ENCODE data around the gene MAN2C1.

MAN2C1 gene

DNA sequence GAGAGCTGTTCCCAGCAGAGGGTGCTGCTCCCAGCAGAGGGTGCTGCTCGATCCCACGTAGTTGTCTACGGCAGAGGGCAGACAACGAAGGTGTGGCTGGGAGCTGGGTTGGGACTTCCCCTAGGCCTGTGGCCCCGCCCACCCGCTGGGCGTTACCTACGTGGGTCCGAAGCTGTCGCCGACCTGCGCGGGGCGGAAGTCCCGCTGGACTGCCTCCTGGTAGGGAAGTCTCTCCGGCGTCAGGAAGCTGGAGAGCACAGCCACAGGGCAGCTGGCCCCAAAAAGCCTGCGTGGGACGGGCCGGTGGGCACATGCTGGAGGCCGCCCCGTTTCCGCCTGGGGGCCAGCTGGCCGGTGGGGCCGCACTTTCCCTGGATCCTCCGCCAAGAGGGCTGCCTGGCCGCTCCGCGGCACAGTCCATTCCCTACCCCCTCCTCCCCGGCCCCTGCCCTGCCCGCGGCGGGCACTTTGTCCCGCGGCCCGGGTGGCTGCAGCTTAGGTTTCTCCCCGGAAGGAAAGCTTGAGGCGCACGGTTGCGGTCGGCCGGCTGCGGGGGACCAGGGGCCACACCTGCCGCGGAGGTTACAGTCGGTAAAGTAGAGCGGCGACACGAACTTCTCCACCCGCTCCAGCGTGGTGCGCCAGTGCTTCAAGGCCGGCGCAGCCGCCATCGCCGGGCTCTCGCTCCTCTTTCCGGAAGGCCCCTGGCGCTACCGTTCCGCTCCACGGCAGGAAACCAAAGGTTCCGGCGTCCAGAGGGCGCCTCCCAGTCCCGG, at the start of gene MAN2C1:
Gene MAN2C1, minus strand, starts transcription at position 695 of the 776 bp plus-strand sequence. Its CDS starts 24 bp downstream, at position 671.
- Histone ChIP-seq H3K9ac (peak within 1 kb of the TSS; percentile 90), H3K4me1 (peaks cover 4% of the 10 kb centered on the region), H3K4me2 (ENCODE audit: low read length) (peak within 1 kb of the TSS; percentile 67), H3K27ac (peak within 1 kb of the TSS; percentile 98), H3K27me3 (ENCODE audit: control insufficient read depth, insufficient read depth, low read length) (no peaks in the 10 kb centered on the region), H3K79me2 (no peaks in the 10 kb centered on the region), H3K9me3 (ENCODE audit: control insufficient read depth, low read length) (no peaks in the 10 kb centered on the region), H3K36me3 (ENCODE audit: control insufficient read depth, insufficient read depth, low read length) (no peaks in the 10 kb centered on the region), H3K4me3 (ENCODE audit: low read depth, low read length) (peak within 1 kb of the TSS; percentile 93), H2AFZ (peak within 1 kb of the TSS; percentile 84)
- TF ChIP-seq, protein P1, sequence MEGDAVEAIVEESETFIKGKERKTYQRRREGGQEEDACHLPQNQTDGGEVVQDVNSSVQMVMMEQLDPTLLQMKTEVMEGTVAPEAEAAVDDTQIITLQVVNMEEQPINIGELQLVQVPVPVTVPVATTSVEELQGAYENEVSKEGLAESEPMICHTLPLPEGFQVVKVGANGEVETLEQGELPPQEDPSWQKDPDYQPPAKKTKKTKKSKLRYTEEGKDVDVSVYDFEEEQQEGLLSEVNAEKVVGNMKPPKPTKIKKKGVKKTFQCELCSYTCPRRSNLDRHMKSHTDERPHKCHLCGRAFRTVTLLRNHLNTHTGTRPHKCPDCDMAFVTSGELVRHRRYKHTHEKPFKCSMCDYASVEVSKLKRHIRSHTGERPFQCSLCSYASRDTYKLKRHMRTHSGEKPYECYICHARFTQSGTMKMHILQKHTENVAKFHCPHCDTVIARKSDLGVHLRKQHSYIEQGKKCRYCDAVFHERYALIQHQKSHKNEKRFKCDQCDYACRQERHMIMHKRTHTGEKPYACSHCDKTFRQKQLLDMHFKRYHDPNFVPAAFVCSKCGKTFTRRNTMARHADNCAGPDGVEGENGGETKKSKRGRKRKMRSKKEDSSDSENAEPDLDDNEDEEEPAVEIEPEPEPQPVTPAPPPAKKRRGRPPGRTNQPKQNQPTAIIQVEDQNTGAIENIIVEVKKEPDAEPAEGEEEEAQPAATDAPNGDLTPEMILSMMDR (IDR thresholded peaks at IDR 0.05), result peak; percentile 56

DNA sequence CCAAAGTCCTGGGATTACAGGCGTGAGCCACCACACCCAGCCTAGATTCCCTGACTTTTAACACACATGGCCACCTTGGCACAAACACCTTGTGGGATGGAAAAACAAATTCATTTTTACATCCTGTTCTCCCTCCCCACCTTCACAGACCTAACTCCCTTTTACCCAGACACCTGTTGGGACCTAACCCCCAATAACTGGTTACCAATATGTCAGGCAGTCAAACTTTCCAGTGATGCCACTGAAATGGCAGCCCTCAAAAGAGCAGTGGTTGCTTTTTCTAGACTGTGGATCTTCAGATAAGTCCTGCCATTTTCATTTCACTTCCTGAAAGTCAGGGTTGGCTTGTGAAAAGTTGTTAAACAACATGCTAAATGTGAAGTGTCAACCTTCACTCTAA, 48.2 kb upstream of the MAN2C1 start:
- H3K36me3 ChIP-seq (ENCODE audit: control insufficient read depth, insufficient read depth, low read length), result no peaks in the 10 kb centered on the region
- no peak overlapping the region for H3K9ac ChIP-seq
- no peak overlapping the region for H3K27ac ChIP-seq
- H3K4me3 ChIP-seq (ENCODE audit: low read depth, low read length), result no peak overlapping the region
- H3K4me2 ChIP-seq (ENCODE audit: low read length), result no peak overlapping the region
- peaks cover 7% of the 10 kb centered on the region for H3K79me2 ChIP-seq
- H3K9me3 ChIP-seq (ENCODE audit: control insufficient read depth, low read length), result no peaks in the 10 kb centered on the region
- H2AFZ ChIP-seq, result no peak overlapping the region
- H3K4me1 ChIP-seq, result no peaks in the 10 kb centered on the region
- no peaks in the 10 kb centered on the region for H3K27me3 ChIP-seq (ENCODE audit: control insufficient read depth, insufficient read depth, low read length)
- TF ChIP-seq, protein P1 (IDR thresholded peaks at IDR 0.05), result no peak

DNA sequence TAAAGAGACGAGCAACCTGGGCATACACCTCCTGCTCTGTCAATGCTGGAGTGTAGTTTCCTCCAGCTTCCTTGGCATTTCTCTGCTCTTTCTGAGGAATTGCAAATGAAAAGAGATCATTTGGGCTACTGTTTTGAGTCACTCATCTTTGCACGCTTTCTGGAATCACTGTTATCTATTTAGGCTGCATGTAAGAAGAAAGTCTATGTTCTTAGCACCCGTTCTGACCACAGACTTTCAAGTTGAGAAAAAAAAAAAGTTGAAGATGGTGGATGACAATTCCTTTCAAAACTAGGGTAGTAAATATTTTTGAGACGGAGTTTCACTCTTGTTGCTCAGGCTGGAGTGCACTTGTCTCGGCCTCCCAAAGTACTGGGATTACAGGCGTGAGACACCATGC, 41.8 kb upstream of the MAN2C1 start:
- Histone ChIP-seq H3K79me2 (no peaks in the 10 kb centered on the region), H3K27me3 (ENCODE audit: control insufficient read depth, insufficient read depth, low read length) (no peaks in the 10 kb centered on the region), H2AFZ (no peak overlapping the region), H3K36me3 (ENCODE audit: control insufficient read depth, insufficient read depth, low read length) (no peaks in the 10 kb centered on the region), H3K9me3 (ENCODE audit: control insufficient read depth, low read length) (no peaks in the 10 kb centered on the region), H3K27ac (no peak overlapping the region), H3K4me1 (no peaks in the 10 kb centered on the region), H3K9ac (no peak overlapping the region), H3K4me3 (ENCODE audit: low read depth, low read length) (no peak overlapping the region), H3K4me2 (ENCODE audit: low read length) (no peak overlapping the region)
- TF ChIP-seq, protein P1 (IDR thresholded peaks at IDR 0.05), result no peak

DNA sequence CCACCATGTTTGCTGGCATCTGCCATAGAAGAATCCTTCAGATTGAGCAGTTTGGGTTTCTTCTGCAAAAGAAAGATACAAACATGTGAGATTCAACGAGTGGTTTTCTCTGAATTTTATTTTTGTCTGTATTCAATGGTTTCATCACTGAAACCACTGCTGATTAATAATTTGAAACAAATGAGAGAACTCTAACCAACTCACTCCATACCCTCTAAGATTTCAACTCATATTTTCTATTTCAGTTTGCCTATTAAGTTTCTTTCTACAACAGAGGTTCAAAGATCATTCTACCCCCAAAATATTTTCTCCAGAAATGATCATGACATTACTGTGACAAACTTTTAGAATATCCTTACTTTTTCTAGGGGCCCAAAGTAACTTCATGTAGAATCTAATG, 38.7 kb upstream of the MAN2C1 start:
- no peak overlapping the region for H3K9ac ChIP-seq
- H3K79me2 ChIP-seq, result peaks cover 2% of the 10 kb centered on the region
- H3K27me3 ChIP-seq (ENCODE audit: control insufficient read depth, insufficient read depth, low read length), result no peaks in the 10 kb centered on the region
- H3K36me3 ChIP-seq (ENCODE audit: control insufficient read depth, insufficient read depth, low read length), result no peaks in the 10 kb centered on the region
- no peak overlapping the region for H3K4me3 ChIP-seq (ENCODE audit: low read depth, low read length)
- TF ChIP-seq, protein P1 (IDR thresholded peaks at IDR 0.05), result no peak
- no peaks in the 10 kb centered on the region for H3K4me1 ChIP-seq
- H3K9me3 ChIP-seq (ENCODE audit: control insufficient read depth, low read length), result no peaks in the 10 kb centered on the region
- H3K4me2 ChIP-seq (ENCODE audit: low read length), result no peak overlapping the region
- no peak overlapping the region for H3K27ac ChIP-seq
- no peak overlapping the region for H2AFZ ChIP-seq

DNA sequence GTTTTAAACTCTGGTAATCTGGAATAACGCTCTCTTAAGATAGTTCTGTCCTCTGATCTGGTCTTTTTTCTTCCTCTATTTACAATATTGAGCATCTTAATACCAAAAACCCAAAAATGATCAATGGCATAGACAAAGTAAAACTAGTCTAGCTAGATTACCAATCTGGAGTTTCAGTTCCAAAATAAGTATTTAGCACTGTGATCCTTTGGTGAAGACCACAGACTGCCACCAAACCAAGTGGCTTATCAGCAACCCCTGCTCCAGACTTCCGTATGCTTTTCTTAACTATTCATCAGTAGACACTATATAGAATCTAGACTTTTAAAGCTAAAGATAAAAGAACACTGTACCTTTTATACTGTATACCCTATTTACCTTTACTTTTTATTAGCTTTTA, 35.5 kb upstream of the MAN2C1 start:
- no peaks in the 10 kb centered on the region for H3K36me3 ChIP-seq (ENCODE audit: control insufficient read depth, insufficient read depth, low read length)
- no peaks in the 10 kb centered on the region for H3K4me1 ChIP-seq
- no peak overlapping the region for H3K4me2 ChIP-seq (ENCODE audit: low read length)
- H3K4me3 ChIP-seq (ENCODE audit: low read depth, low read length), result no peak overlapping the region
- TF ChIP-seq, protein P1 (IDR thresholded peaks at IDR 0.05), result no peak
- no peak overlapping the region for H2AFZ ChIP-seq
- H3K9me3 ChIP-seq (ENCODE audit: control insufficient read depth, low read length), result no peaks in the 10 kb centered on the region
- H3K27me3 ChIP-seq (ENCODE audit: control insufficient read depth, insufficient read depth, low read length), result no peaks in the 10 kb centered on the region
- no peak overlapping the region for H3K9ac ChIP-seq
- H3K27ac ChIP-seq, result no peak overlapping the region
- H3K79me2 ChIP-seq, result peaks cover 2% of the 10 kb centered on the region

All from parathyroid adenoma (tissue), 2 donors.